Right lobe of liver (tissue), 6 donors: ENCODE measurements around the gene PPP1R14B. TPM values are rescaled to one million over a fixed set of nuclear protein-coding genes. Genes with fewer than 3 reads are reported as not detected.

ENCODE experiments used
- ATAC-seq, 4 donors: fragments of 200-7000 bp; cut with Tn5 transposase; one replicate each; pipeline ENCODE4 v1.9.1; 2020; ENCODE audit warnings: mild to moderate bottlenecking in 4 of 4, moderate library complexity in 4 of 4
- DNase-seq, 3 donors: peaks; one replicate each; pipeline ENCODE4 v3.0.0-alpha.2; 2020
- H3K27ac ChIP-seq, 3 donors: fragments of 200-600 bp; one replicate each; pipeline ENCODE4 v1.8.0; 2022
- H3K27me3 ChIP-seq, 2 donors: fragments of 200-600 bp; one replicate each; pipeline ENCODE4 v1.8.0; 2022
- H3K36me3 ChIP-seq, 4 donors: fragments of 200-600 bp; sonication (generic) in 1 of 4; one replicate each; pipeline versions ENCODE4 v1.5.1 to v1.8.0; 2017 to 2022; ENCODE audit warnings: control low read depth in 1 of 4
- H3K4me1 ChIP-seq, 4 donors: fragments of 200-600 bp; sonication (generic) in 1 of 4; one replicate each; pipeline versions ENCODE4 v1.5.1 to v1.8.0; 2017 to 2022; ENCODE audit warnings: control low read depth in 1 of 4
- H3K4me3 ChIP-seq, 3 donors: fragments of 200-600 bp; one replicate each; pipeline ENCODE4 v1.8.0; 2022
- H3K9me3 ChIP-seq, 4 donors: fragments of 200-600 bp; sonication (generic) in 1 of 4; one replicate each; pipeline versions ENCODE4 v1.5.1 to v1.8.0; 2017 to 2022; ENCODE audit warnings: control low read depth in 1 of 4
- POLR2A ChIP-seq: fragments of 450-650 bp; IDR thresholded peaks from one replicate; pipeline ENCODE4 v1.6.1; 2017; ENCODE audit warnings: antibody characterized with exemption, mild to moderate bottlenecking
- WGBS: methylation state at CpG from one replicate; pipeline ENCODE4 v1.1.6; 2018; ENCODE audit warnings: low coverage, low lambda C conversion rate; ENCODE audit not compliant: insufficient coverage; ENCODE audit errors: missing lambda C conversion rate; 5-methylcytosine and 5-hydroxymethylcytosine counted together
- intact Hi-C, 2 donors: fragments of 100-400 bp; cut with DNase I; formaldehyde crosslinking; loops; one replicate each; pipeline versions ENCODE4 v1.11.2 to v1.14.1; 2022
- total RNA-seq, 6 experiments: library from RNA; depleted of rRNA in 2 of 6; stranded (reverse); fragments of >200 nt in 2 of 6; fragmentation: NEBNext Ultra II Directional in 3 of 6; extraction: Animal tissue kit (Norgen Biotek cat#: 25700) in 3 of 6; gene quantifications; one replicate each; pipeline versions ENCODE4 v1.1.0 to v1.2.4, GENCODE V29; 2016 to 2023
- TF ChIP-seq, protein P1 (sequence below), 4 donors: fragments of 200-600 bp in 3 of 4; fragments of 450-650 bp in 1 of 4; IDR thresholded peaks; one replicate each; pipeline versions ENCODE4 v1.5.1 to v1.8.0; 2016 to 2022; ENCODE audit warnings: antibody characterized with exemption in 4 of 4, mild to moderate bottlenecking in 2 of 4
- donor health status: DM: no; HTN: yes; CAD: no.
- donor health status: DM: no; HTN: no; CAD: no.
- donor health status: DM: no; HTN: no; CAD: no.
- donor health status: DM: no; HTN: yes; CAD: no.
- donor health status: DM: no; HTN: yes; CAD: no.

Gene PPP1R14B
- total RNA-seq, 6 experiments from 2014 or later = 34.1 to 90.3 (median 49.7) TPM

- 7% methylated on average over 6 of the region's 8 CpGs for WGBS
- Histone ChIP-seq H3K27ac (peak overlapping the region; percentile 65 to 90 (median 74)), H3K4me3 (peak overlapping the region; percentile 71 to 78 (median 71)), H3K27me3 (no peaks in the 10 kb centered on the region), H3K36me3 (no peaks in the 10 kb centered on the region), H3K9me3 (no peaks in the 10 kb centered on the region), H3K4me1 (peaks cover 0 to 27% (median 13%) of the 10 kb centered on the region in 4 donors)
- DNase-seq (no peak), ATAC-seq (no peak)
- intact Hi-C loops = no loop called here
- TF ChIP-seq, protein P1, sequence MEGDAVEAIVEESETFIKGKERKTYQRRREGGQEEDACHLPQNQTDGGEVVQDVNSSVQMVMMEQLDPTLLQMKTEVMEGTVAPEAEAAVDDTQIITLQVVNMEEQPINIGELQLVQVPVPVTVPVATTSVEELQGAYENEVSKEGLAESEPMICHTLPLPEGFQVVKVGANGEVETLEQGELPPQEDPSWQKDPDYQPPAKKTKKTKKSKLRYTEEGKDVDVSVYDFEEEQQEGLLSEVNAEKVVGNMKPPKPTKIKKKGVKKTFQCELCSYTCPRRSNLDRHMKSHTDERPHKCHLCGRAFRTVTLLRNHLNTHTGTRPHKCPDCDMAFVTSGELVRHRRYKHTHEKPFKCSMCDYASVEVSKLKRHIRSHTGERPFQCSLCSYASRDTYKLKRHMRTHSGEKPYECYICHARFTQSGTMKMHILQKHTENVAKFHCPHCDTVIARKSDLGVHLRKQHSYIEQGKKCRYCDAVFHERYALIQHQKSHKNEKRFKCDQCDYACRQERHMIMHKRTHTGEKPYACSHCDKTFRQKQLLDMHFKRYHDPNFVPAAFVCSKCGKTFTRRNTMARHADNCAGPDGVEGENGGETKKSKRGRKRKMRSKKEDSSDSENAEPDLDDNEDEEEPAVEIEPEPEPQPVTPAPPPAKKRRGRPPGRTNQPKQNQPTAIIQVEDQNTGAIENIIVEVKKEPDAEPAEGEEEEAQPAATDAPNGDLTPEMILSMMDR (IDR thresholded peaks at IDR 0.05) = no peak
- TF ChIP-seq POLR2A = no peak
Observed at GRCh38 chr11:64230985-64231365, 15.8 kb downstream of the PPP1R14B start.

DNA sequence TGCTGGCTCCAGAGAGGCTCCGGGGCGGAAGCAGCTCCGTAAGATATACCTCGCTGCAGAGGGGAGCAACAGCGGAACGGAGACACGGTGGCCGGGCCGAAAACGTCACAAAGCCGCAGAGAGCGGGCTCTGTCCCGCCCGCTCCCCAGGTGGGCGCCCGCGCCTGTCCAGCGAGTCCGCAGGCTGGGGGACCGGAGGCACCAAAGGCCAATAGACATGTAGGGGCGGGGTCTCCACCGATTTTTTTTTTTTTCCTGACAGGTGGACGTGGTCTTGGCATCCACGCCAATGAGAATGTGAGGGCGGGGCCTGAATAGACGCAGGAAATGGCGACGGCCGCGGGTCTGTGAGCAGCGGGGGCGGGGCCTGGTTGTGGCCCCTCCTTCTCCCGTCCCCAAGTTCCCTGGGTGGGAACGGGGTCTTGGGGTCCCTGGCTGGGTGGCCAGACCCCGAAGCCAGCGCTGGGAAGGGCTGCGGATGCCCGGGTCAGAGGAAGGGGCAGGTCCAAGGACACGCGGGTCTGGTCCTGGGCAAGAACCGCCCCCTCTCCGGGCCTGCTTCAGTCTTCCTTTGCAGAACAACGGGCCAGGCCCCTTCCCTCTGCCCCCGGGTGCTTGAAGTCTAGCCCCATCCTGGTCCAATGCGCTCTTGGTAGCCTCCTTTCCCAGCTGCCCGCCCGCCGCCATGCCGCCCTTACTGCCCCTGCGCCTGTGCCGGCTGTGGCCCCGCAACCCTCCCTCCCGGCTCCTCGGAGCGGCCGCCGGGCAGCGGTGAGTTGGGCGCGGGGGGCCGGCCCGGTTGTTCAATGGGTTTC lies 16.4 kb downstream of the PPP1R14B start, which contains the start of gene DNAJC4:
DNAJC4 (plus strand) TSS at position 378 of the 814 bp plus-strand sequence; CDS start at position 685, 307 bp downstream.
- peak within 1 kb of the TSS; percentile 71 to 78 (median 71) for H3K4me3 ChIP-seq
- H3K9me3 ChIP-seq = no peaks in the 10 kb centered on the region
- WGBS = 0% methylated on average over 26 of the region's 62 CpGs
- peaks cover under 1 to 28% (median 13%) of the 10 kb centered on the region in 4 donors for H3K4me1 ChIP-seq
- peak; percentile 44 for TF ChIP-seq POLR2A
- TF ChIP-seq, protein P1 (IDR thresholded peaks at IDR 0.05) = no peak
- H3K27me3 ChIP-seq = no peaks in the 10 kb centered on the region
- H3K27ac ChIP-seq = peak within 1 kb of the TSS; percentile 65 to 90 (median 74)
- DNase-seq = peak; percentile 94 to 96 (median 95)
- no peaks in the 10 kb centered on the region for H3K36me3 ChIP-seq
- intact Hi-C loops = no loop called here
- ATAC-seq = peak; percentile 68 to 75 (median 74)

DNA sequence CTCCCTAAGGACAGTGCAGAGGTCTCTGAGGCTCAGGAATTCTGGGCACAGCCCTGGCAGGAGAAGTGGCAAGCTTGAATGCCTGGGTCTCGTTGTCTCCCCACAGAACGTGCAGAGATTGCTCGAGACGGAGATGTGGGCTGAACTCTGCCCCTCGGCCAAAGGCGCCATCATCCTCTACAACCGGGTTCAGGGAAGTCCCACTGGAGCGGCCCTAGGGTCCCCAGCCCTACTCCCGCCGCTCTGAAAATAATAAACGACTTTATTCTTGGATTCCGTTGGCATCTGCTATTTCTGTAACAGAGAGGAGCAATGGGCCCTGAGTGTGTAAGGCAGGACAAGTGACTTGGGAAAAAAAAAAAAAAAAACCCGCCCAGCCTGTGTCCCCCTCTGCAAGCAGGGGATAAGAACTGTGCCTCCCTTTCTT lies 17.0 kb downstream of the PPP1R14B start:
- H3K27ac ChIP-seq = peak overlapping the region; percentile 65 to 90 (median 74)
- H3K36me3 ChIP-seq = no peaks in the 10 kb centered on the region
- peak overlapping the region; percentile 71 to 78 (median 71) for H3K4me3 ChIP-seq
- intact Hi-C loops = no loop called here
- H3K4me1 ChIP-seq = peaks cover 4 to 28% (median 11%) of the 10 kb centered on the region in 4 donors
- TF ChIP-seq POLR2A = no peak
- TF ChIP-seq, protein P1 (IDR thresholded peaks at IDR 0.05) = no peak
- no peaks in the 10 kb centered on the region for H3K27me3 ChIP-seq
- DNase-seq = peak in 1 of 3 donors; percentile 56
- no peaks in the 10 kb centered on the region for H3K9me3 ChIP-seq
- WGBS = 32% methylated on average over 11 of the region's 13 CpGs
- ATAC-seq = no peak

DNA sequence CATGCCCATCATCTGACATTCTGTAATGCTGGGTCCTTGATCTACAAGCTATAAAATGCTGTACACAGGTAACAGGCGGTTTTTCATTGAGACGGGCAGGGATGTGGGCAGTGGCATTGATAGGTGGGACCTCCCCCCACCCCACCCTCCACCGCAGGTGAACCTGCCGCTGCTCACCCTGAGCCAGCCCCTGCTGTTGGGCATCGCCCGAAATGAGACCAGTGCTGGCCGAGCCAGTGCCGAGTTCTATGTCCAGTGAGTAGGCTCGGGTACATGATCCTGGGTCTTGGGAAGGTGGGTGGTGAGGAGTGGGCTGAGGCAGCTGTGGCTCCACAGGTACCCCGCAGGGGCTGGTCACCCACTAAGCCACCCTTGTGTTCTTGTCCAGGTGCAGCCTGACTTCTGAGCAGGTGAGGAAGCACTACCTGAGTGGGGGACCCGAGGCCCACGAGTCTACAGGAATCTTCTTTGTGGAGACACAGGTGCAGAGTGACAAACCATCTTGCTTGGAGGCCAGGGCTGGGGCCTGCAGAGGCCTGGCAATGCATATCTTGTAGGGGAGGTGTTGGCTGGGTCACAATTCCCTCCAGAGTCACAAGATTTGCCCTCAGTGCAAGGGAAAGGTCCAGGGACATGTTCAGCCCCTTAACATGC lies 17.5 kb downstream of the PPP1R14B start:
- no peak for TF ChIP-seq POLR2A
- TF ChIP-seq, protein P1 (IDR thresholded peaks at IDR 0.05) = no peak
- 67% methylated on average over 2 of the region's 12 CpGs for WGBS
- peak overlapping the region in 1 of 3 donors; percentile 74 for H3K27ac ChIP-seq
- H3K4me3 ChIP-seq = no peak overlapping the region
- intact Hi-C loops = no loop called here
- no peaks in the 10 kb centered on the region for H3K36me3 ChIP-seq
- H3K27me3 ChIP-seq = no peaks in the 10 kb centered on the region
- H3K9me3 ChIP-seq = no peaks in the 10 kb centered on the region
- peaks cover 4 to 28% (median 11%) of the 10 kb centered on the region in 4 donors for H3K4me1 ChIP-seq
- ATAC-seq (no peak), DNase-seq (peak in 2 of 3 donors; percentile 30 to 55)
